GM12878 (cell line): ENCODE measurements around the gene ECM2. TPM values are rescaled to one million over a fixed set of nuclear protein-coding genes. Genes with fewer than 3 reads are reported as not detected.

ENCODE experiments used
- ATAC-seq: fragments of 200-7000 bp; cut with Tn5 transposase; 3 replicates; pipeline ENCODE4 v1.9.1; 2020; ENCODE audit warnings: mild to moderate bottlenecking, moderate library complexity
- BruUV-seq: library from RNA; stranded (reverse); fragments of 400-500 nt; replicated peaks from 2 replicates; lab custom pipeline; 2021; lab: Mats Ljungman, UMichigan
- CTCF ChIA-PET: fragments of 300-600 bp; sonication (Branson Sonifier 250); formaldehyde crosslinking; extraction: SDS; loops from one replicate; lab custom pipeline; 2021; ENCODE audit warnings: inconsistent platforms; lab: Yijun Ruan, JAX
- POLR2A ChIA-PET: fragments of 350-600 bp; formaldehyde crosslinking; extraction: SDS; loops from one replicate; lab custom pipeline; 2021; ENCODE audit warnings: inconsistent platforms; lab: Charles Lee
- RAD21 ChIA-PET: fragments of 300-600 bp; sonication (Branson Sonifier 250); formaldehyde crosslinking; loops from one replicate; lab custom pipeline; 2023; ENCODE audit warnings: antibody characterized with exemption; ENCODE audit not compliant: unreplicated experiment; lab: Charles Lee
- SMC1A ChIA-PET: fragments of 300-600 bp; sonication (Branson Sonifier 250); formaldehyde crosslinking; loops from one replicate; lab custom pipeline; 2023; ENCODE audit not compliant: unreplicated experiment, uncharacterized antibody; lab: Charles Lee
- DNase-seq: peaks from one replicate; pipeline ENCODE4 v3.0.0-alpha.2; 2011; ENCODE audit warnings: low read depth, low spot score
- FAIRE-seq: peaks from 3 replicates; lab custom pipeline; 2011; peaks lifted over from hg19 to GRCh38; lab: Jason Lieb, UNC
- H2AFZ ChIP-seq: 2 replicates; pipeline ENCODE4 v1.6.0; 2011; ENCODE audit warnings: low read depth, low read length, control low read depth; ENCODE audit not compliant: control insufficient read depth
- H3K27ac ChIP-seq: 2 replicates; pipeline ENCODE4 v1.5.1; 2011; ENCODE audit warnings: control low read depth; ENCODE audit not compliant: control insufficient read depth, insufficient read depth
- H3K27me3 ChIP-seq, 2 experiments: replicated peaks in 1 of 2; 2 replicates each; pipeline versions ENCODE4 v1.6.0 to v1.6.1; 2011; ENCODE audit warnings: low read length in 1 of 2; ENCODE audit not compliant: control insufficient read depth in 2 of 2, insufficient read depth in 2 of 2
- H3K36me3 ChIP-seq, 2 experiments: 2 replicates each; pipeline ENCODE4 v1.5.1; 2011; ENCODE audit warnings: low read length in 1 of 2; ENCODE audit not compliant: control insufficient read depth in 2 of 2, insufficient read depth in 2 of 2
- H3K4me1 ChIP-seq: 2 replicates; pipeline ENCODE4 v1.6.1; 2011; ENCODE audit warnings: mild to moderate bottlenecking, low read length, moderate library complexity, mixed read lengths; ENCODE audit not compliant: control insufficient read depth, insufficient read depth
- H3K4me2 ChIP-seq: 2 replicates; pipeline ENCODE4 v1.6.0; 2011; ENCODE audit warnings: control low read depth; ENCODE audit not compliant: control insufficient read depth, insufficient read depth
- H3K4me3 ChIP-seq: fragments of 200-600 bp; sonication (generic); 2 replicates; pipeline ENCODE4 v1.5.1; 2016
- H3K79me2 ChIP-seq: 2 replicates; pipeline ENCODE4 v1.6.0; 2011; ENCODE audit warnings: low read length; ENCODE audit not compliant: control insufficient read depth, insufficient read depth
- H3K9ac ChIP-seq: 2 replicates; pipeline ENCODE4 v1.8.0; 2011; ENCODE audit warnings: low read length, control low read depth, mixed read lengths; ENCODE audit not compliant: control insufficient read depth, insufficient read depth
- H3K9me3 ChIP-seq: replicated peaks from 3 replicates; pipeline ENCODE4 v1.5.1; 2011; ENCODE audit warnings: mild to moderate bottlenecking, low read length; ENCODE audit not compliant: control insufficient read depth, insufficient read depth
- H4K20me1 ChIP-seq: 2 replicates; pipeline ENCODE4 v1.6.0; 2011; ENCODE audit not compliant: control insufficient read depth, insufficient read depth
- ASH2L ChIP-seq: fragments of 300-600, 200-600 bp; sonication (generic); IDR thresholded peaks from 2 replicates; pipeline ENCODE4 v1.6.1; 2017; ENCODE audit warnings: low read depth, mild to moderate bottlenecking, borderline replicate concordance
- EP300 ChIP-seq, 2 experiments: fragments of 150-350 bp in 1 of 2; IDR thresholded peaks; 2 replicates each; pipeline ENCODE4 v1.6.1; 2011 to 2012; ENCODE audit warnings: low read depth in 2 of 2, low read length in 2 of 2, borderline replicate concordance in 1 of 2, improper control_type of control experiment in 1 of 2, inconsistent platforms in 1 of 2; ENCODE audit not compliant: control insufficient read depth in 1 of 2
- FOXK2 ChIP-seq: fragments of 450-650 bp; IDR thresholded peaks from 2 replicates; pipeline ENCODE4 v1.6.1; 2017; ENCODE audit warnings: mild to moderate bottlenecking, moderate library complexity
- HDAC2 ChIP-seq: fragments of 200-600 bp; sonication (generic); IDR thresholded peaks from 2 replicates; pipeline ENCODE4 v1.6.1; 2017
- NFXL1 ChIP-seq: fragments of 450-650 bp; IDR thresholded peaks from 2 replicates; pipeline ENCODE4 v1.6.1; 2017; ENCODE audit warnings: antibody characterized with exemption, mild to moderate bottlenecking, borderline replicate concordance
- SUZ12 ChIP-seq: fragments of 200-600 bp; sonication (generic); IDR thresholded peaks from one replicate; pipeline ENCODE4 v1.6.1; 2018; ENCODE audit warnings: antibody characterized with exemption, mild to moderate bottlenecking; ENCODE audit not compliant: unreplicated experiment
- YY1 ChIP-seq: IDR thresholded peaks from 2 replicates; pipeline ENCODE4 v1.6.1; 2011; ENCODE audit warnings: low read depth, mild to moderate bottlenecking, low read length
- ZNF274 ChIP-seq: IDR thresholded peaks from one replicate; pipeline ENCODE4 v1.8.0; 2011; ENCODE audit not compliant: insufficient read length, insufficient read depth
- whole genome bisulfite sequencing: methylation state at CpG from one replicate; pipeline ENCODE4 v1.1.6; 2016; ENCODE audit warnings: low lambda C conversion rate; ENCODE audit not compliant: insufficient replicate concordance, insufficient coverage; ENCODE audit errors: missing lambda C conversion rate; 5-methylcytosine and 5-hydroxymethylcytosine counted together
- in situ Hi-C: fragments of 300-500 bp; cut with MboI; formaldehyde crosslinking; loops from 9 replicates; pipeline ENCODE4 v1.14.3; 2018; ENCODE audit warnings: mixed read lengths
- intact Hi-C: fragments of 100-400 bp; cut with micrococcal nuclease; formaldehyde crosslinking; loops from one replicate; pipeline ENCODE4 v1.14.2; 2022; ENCODE audit not compliant: unreplicated experiment
- polyA plus RNA-seq, 11 experiments: library from polyadenylated mRNA; depleted of rRNA in 4 of 11; unstranded in 6 of 11; stranded (reverse) in 5 of 11; fragments of >200 nt; fragmentation: Nextera tagmentation in 4 of 11; fragmentation: Illumina TruSeq in 1 of 11; extraction: Ambion mirVana in 4 of 11; extraction: Trizol in 1 of 11; gene quantifications; 1 replicate in 1 of 11; 2 replicates in 10 of 11; pipeline versions ENCODE4 v1.2.1 to v1.2.3, GENCODE V29; 2011 to 2016; ENCODE audit warnings: inconsistent platforms in 2 of 11, missing spikeins in 2 of 11, low read depth in 1 of 11
- total RNA-seq, 4 experiments: library from RNA; depleted of rRNA in 3 of 4; stranded (reverse); fragments of >200 nt in 3 of 4; fragmentation: Illumina TruSeq in 1 of 4; extraction: Trizol in 1 of 4; gene quantifications; 2 replicates each; pipeline versions ENCODE4 v1.2.1 to v1.2.3, GENCODE V29; 2013 to 2021
- TF ChIP-seq, protein P1 (sequence below): IDR thresholded peaks from 2 replicates; pipeline ENCODE4 v1.6.1; 2011; ENCODE audit warnings: borderline replicate concordance, low read depth, mild to moderate bottlenecking, moderate library complexity, mixed read lengths, low read length; ENCODE audit not compliant: insufficient read depth; ENCODE audit errors: extremely low read length
- TF ChIP-seq, protein P2 (sequence below): IDR thresholded peaks from 2 replicates; pipeline ENCODE4 v1.6.1; 2011; ENCODE audit warnings: mild to moderate bottlenecking, low read depth, low read length, moderate library complexity; ENCODE audit not compliant: insufficient replicate concordance
- TF ChIP-seq, protein P3 (sequence below): fragments of 150-350 bp; IDR thresholded peaks from 2 replicates; pipeline ENCODE4 v1.6.1; 2014; ENCODE audit warnings: mild to moderate bottlenecking, low read depth, low read length
- TF ChIP-seq, protein P4 (sequence below): fragments of 450-650 bp; IDR thresholded peaks from 2 replicates; pipeline ENCODE4 v1.6.1; 2017; ENCODE audit warnings: mild to moderate bottlenecking, moderate library complexity

The ECM2 gene
- total and polyA plus RNA-seq, 10 of the 15 experiments (the other 5 are each of a cell fraction or from before 2014, with no cell fraction given) = 0.03 to 0.67 (median 0.09) TPM; not detected in 2

DNA sequence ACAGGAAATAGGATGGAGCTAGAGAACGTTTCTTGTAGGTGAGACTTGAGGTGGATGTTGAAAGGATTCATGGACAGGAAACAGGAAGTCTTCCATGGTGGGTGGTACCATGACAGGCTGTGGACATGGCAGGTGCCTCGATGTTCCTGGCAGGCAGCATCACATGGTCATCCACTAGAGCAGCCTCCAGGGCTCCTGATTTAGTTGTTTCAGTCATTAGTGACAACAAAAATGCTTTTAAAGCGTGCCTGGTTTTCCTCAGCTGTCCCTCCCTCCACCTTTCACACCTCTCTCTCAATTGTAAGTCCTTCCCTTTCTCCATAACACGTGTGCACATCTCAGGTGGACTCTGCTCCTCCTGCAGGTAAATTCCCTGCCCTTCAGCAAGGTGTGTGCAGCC, 28.3 kb downstream of the ECM2 start:
- in situ Hi-C loops (no loop called here), intact Hi-C loops (loop anchor here (10.0 kb wide), 1 partner anchor 127 kb away; no protein-coding TSS in a partner anchor)
- POLR2A ChIA-PET = no interaction called here
- no peak overlapping the region for H2AFZ ChIP-seq
- H3K4me2 ChIP-seq = no peak overlapping the region
- no peak for FAIRE-seq
- WGBS = 40% methylated on average over 4 of the region's 4 CpGs
- no peak for ATAC-seq
- no peak overlapping the region for H3K4me3 ChIP-seq
- no TSS peak for BruUV-seq
- no peaks in the 10 kb centered on the region for H4K20me1 ChIP-seq
- DNase-seq = no peak
- H3K4me1 ChIP-seq = peaks cover 3% of the 10 kb centered on the region; the same call in 1 of the 2 replicates
- RAD21 ChIA-PET = no interaction called here
- H3K79me2 ChIP-seq = no peaks in the 10 kb centered on the region
- no peaks in the 10 kb centered on the region for H3K27me3 ChIP-seq
- CTCF ChIA-PET = no interaction called here
- no peak overlapping the region for H3K9ac ChIP-seq
- no peak overlapping the region for H3K27ac ChIP-seq
- H3K9me3 ChIP-seq = no peaks in the 10 kb centered on the region
- H3K36me3 ChIP-seq = no peaks in the 10 kb centered on the region
- SMC1A ChIA-PET = interaction anchor here (1.2 kb wide), 1 partner anchor 126 kb away, joined by 3 read pairs; no protein-coding TSS in a partner anchor
- TF ChIP-seq YY1 (no peak), EP300 (IDR thresholded peaks at IDR 0.05; ENCODE audit: borderline replicate concordance in 1 of 2, control insufficient read depth in 1 of 2, low read depth in 2 of 2, low read length in 2 of 2) (no peak), FOXK2 (no peak), NFXL1 (no peak), ASH2L (no peak), SUZ12 (no peak), HDAC2 (no peak), ZNF274 (no peak)
- TF ChIP-seq, protein P1, sequence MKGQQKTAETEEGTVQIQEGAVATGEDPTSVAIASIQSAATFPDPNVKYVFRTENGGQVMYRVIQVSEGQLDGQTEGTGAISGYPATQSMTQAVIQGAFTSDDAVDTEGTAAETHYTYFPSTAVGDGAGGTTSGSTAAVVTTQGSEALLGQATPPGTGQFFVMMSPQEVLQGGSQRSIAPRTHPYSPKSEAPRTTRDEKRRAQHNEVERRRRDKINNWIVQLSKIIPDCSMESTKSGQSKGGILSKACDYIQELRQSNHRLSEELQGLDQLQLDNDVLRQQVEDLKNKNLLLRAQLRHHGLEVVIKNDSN = no peak
- TF ChIP-seq, protein P2, sequence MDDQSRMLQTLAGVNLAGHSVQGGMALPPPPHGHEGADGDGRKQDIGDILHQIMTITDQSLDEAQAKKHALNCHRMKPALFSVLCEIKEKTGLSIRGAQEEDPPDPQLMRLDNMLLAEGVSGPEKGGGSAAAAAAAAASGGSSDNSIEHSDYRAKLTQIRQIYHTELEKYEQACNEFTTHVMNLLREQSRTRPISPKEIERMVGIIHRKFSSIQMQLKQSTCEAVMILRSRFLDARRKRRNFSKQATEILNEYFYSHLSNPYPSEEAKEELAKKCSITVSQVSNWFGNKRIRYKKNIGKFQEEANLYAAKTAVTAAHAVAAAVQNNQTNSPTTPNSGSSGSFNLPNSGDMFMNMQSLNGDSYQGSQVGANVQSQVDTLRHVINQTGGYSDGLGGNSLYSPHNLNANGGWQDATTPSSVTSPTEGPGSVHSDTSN = no peak
- TF ChIP-seq, protein P3, sequence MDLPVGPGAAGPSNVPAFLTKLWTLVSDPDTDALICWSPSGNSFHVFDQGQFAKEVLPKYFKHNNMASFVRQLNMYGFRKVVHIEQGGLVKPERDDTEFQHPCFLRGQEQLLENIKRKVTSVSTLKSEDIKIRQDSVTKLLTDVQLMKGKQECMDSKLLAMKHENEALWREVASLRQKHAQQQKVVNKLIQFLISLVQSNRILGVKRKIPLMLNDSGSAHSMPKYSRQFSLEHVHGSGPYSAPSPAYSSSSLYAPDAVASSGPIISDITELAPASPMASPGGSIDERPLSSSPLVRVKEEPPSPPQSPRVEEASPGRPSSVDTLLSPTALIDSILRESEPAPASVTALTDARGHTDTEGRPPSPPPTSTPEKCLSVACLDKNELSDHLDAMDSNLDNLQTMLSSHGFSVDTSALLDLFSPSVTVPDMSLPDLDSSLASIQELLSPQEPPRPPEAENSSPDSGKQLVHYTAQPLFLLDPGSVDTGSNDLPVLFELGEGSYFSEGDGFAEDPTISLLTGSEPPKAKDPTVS = no peak
- TF ChIP-seq, protein P4, sequence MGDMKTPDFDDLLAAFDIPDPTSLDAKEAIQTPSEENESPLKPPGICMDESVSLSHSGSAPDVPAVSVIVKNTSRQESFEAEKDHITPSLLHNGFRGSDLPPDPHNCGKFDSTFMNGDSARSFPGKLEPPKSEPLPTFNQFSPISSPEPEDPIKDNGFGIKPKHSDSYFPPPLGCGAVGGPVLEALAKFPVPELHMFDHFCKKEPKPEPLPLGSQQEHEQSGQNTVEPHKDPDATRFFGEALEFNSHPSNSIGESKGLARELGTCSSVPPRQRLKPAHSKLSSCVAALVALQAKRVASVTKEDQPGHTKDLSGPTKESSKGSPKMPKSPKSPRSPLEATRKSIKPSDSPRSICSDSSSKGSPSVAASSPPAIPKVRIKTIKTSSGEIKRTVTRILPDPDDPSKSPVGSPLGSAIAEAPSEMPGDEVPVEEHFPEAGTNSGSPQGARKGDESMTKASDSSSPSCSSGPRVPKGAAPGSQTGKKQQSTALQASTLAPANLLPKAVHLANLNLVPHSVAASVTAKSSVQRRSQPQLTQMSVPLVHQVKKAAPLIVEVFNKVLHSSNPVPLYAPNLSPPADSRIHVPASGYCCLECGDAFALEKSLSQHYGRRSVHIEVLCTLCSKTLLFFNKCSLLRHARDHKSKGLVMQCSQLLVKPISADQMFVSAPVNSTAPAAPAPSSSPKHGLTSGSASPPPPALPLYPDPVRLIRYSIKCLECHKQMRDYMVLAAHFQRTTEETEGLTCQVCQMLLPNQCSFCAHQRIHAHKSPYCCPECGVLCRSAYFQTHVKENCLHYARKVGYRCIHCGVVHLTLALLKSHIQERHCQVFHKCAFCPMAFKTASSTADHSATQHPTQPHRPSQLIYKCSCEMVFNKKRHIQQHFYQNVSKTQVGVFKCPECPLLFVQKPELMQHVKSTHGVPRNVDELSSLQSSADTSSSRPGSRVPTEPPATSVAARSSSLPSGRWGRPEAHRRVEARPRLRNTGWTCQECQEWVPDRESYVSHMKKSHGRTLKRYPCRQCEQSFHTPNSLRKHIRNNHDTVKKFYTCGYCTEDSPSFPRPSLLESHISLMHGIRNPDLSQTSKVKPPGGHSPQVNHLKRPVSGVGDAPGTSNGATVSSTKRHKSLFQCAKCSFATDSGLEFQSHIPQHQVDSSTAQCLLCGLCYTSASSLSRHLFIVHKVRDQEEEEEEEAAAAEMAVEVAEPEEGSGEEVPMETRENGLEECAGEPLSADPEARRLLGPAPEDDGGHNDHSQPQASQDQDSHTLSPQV = no peak
